WERI-Rb-1 (cell line): ENCODE data around the gene MFAP3L.

Experiments used
- DNase-seq: peaks from one replicate; pipeline ENCODE4 v3.0.0-alpha.2; 2020
- H3K27ac ChIP-seq: fragments of 250-450 bp; sonication (Bioruptor Pico); 2 replicates; pipeline ENCODE4 v1.5.1; 2020; ENCODE audit warnings: mild to moderate bottlenecking, moderate library complexity
- H3K27me3 ChIP-seq: fragments of 250-450 bp; sonication (Bioruptor Pico); 2 replicates; pipeline ENCODE4 v1.5.1; 2021; ENCODE audit warnings: mild to moderate bottlenecking, low read depth, moderate library complexity; ENCODE audit not compliant: insufficient read depth, severe bottlenecking
- H3K36me3 ChIP-seq: fragments of 250-450 bp; sonication (Bioruptor Pico); 2 replicates; pipeline ENCODE4 v1.5.1; 2020; ENCODE audit warnings: mild to moderate bottlenecking, moderate library complexity
- H3K4me3 ChIP-seq: 2 replicates; pipeline ENCODE4 v1.5.1; 2011; ENCODE audit warnings: low read depth, mild to moderate bottlenecking, control low read depth, low read length
- H3K9me3 ChIP-seq: fragments of 250-450 bp; sonication (Bioruptor Pico); 2 replicates; pipeline ENCODE4 v1.5.1; 2021; ENCODE audit warnings: mild to moderate bottlenecking, moderate library complexity; ENCODE audit not compliant: severe bottlenecking
- CTCF ChIP-seq: IDR thresholded peaks from 2 replicates; pipeline ENCODE4 v1.5.1; 2011; ENCODE audit warnings: low read depth, mild to moderate bottlenecking, control low read depth, inconsistent platforms, low read length

MFAP3L gene

GRCh38 chr4:169975131-169975837, 50.9 kb downstream of the MFAP3L start:
- no peak for DNase-seq
- peak overlapping the region; percentile 50 for H3K4me3 ChIP-seq
- H3K27me3 ChIP-seq: no peaks in the 10 kb centered on the region
- no peak for TF ChIP-seq CTCF
- H3K27ac ChIP-seq: peak overlapping the region; percentile 71
- no peaks in the 10 kb centered on the region for H3K9me3 ChIP-seq
- no peaks in the 10 kb centered on the region for H3K36me3 ChIP-seq

GRCh38 chr4:169971456-169972015, 54.7 kb downstream of the MFAP3L start:
- Histone ChIP-seq H3K4me3 (no peak overlapping the region), H3K27ac (no peak overlapping the region), H3K36me3 (no peaks in the 10 kb centered on the region), H3K9me3 (no peaks in the 10 kb centered on the region), H3K27me3 (no peaks in the 10 kb centered on the region)
- DNase-seq: no peak
- no peak for TF ChIP-seq CTCF

- no peak for TF ChIP-seq CTCF
- no peak for DNase-seq
These were observed 57.2 kb downstream of the MFAP3L start for GRCh38 chr4:169968999-169969398.

GRCh38 chr4:169963998-169964397, 62.2 kb downstream of the MFAP3L start:
- H3K9me3 ChIP-seq: no peaks in the 10 kb centered on the region
- DNase-seq: no peak
- no peaks in the 10 kb centered on the region for H3K27me3 ChIP-seq
- no peak overlapping the region for H3K4me3 ChIP-seq
- H3K36me3 ChIP-seq: no peaks in the 10 kb centered on the region
- no peak for TF ChIP-seq CTCF
- no peak overlapping the region for H3K27ac ChIP-seq

More at GRCh38 chr4:169968999-169969398, 57.2 kb downstream of the MFAP3L start:
- H3K9me3 ChIP-seq: no peaks in the 10 kb centered on the region
- no peaks in the 10 kb centered on the region for H3K36me3 ChIP-seq
- no peak overlapping the region for H3K4me3 ChIP-seq
- H3K27me3 ChIP-seq: no peaks in the 10 kb centered on the region
- H3K27ac ChIP-seq: no peak overlapping the region

- DNase-seq: no peak
- no peaks in the 10 kb centered on the region for H3K36me3 ChIP-seq
- no peak overlapping the region for H3K4me3 ChIP-seq
- no peaks in the 10 kb centered on the region for H3K9me3 ChIP-seq
- no peak for TF ChIP-seq CTCF
- H3K27ac ChIP-seq: no peak overlapping the region
- H3K27me3 ChIP-seq: no peaks in the 10 kb centered on the region
These were observed 66.9 kb downstream of the MFAP3L start for GRCh38 chr4:169959254-169959653.

- Histone ChIP-seq H3K4me3 (no peak overlapping the region), H3K36me3 (no peaks in the 10 kb centered on the region), H3K27ac (no peak overlapping the region), H3K9me3 (no peaks in the 10 kb centered on the region), H3K27me3 (no peaks in the 10 kb centered on the region)
- no peak for TF ChIP-seq CTCF
- DNase-seq: no peak
These were observed 67.6 kb downstream of the MFAP3L start for GRCh38 chr4:169958629-169959028.
